Caki2 (cell line): ENCODE measurements around the gene TMEM235. TPM values are rescaled to one million over a fixed set of nuclear protein-coding genes. Genes with fewer than 3 reads are reported as not detected.

Source experiments
- DNase-seq: peaks from one replicate; pipeline ENCODE4 v3.0.0-alpha.2; 2015; ENCODE audit warnings: low read depth
- in situ Hi-C: cut with HindIII; loops from 2 replicates; pipeline ENCODE4 v1.10.0; 2016; ENCODE audit warnings: low sequenced_read_pairs, low pct_unique_long_range_greater_than_20kb, mixed read lengths
- total RNA-seq: library from RNA; depleted of rRNA; stranded (reverse); fragments of >200 nt; shearing (Covaris generic); gene quantifications from 2 replicates; pipeline ENCODE4 v1.2.3, GENCODE V29; 2014; ENCODE audit warnings: low replicate concordance; rRNA removed

TMEM235 gene
- total RNA-seq = not detected in 2 replicates

DNA sequence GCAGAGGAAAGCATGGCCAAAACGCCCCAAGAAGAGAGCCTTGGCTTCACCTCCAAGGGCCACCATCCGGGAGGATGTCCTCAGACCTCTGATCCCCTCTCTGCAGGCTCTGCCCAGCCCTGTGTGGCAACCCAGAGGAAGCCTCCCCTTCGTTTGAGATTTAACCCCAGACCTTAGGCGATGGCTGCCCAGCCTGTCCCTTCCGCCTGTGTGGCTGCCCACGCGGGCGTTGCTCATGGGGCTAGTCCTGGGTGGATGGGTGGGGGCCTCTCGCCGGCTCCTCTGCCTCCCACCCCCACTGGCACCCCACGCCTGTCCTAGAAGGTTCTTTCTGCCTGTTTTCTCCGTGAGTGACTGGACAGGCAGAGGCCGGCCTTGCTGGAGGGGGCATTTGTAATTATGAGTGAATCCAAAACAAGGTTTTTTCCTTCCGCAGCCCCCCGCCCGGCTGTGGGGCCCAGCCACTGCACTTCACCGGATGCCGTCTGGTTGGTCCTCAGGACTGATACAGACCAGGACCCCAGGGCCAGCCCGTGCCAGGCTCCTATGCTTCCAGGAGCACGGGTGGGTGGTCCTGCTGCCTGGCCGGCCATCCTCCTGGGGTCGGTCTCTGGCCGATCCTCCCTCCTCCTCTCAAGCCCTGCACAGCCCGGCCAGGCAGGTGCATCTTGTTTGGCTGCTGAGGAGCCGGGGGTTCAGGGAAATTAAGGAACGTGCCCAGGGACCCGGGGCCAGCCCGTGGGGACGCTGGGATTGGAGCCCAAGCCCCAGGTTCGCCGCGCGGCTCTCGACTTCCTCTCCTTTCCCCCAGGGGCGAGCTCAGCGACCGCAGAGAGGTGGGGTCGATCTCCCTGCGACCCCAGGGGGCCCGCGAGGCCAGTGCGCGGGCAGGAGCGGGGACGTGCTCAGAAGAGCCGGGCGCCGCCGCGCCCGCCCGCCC lies at the start of gene TMEM235:
Gene TMEM235 (plus strand): TSS at position 636 of the 940 bp plus-strand sequence. CDS start 393 bp downstream, outside the sequence.
- in situ Hi-C loops = no loop called here
- no peak for DNase-seq

DNA sequence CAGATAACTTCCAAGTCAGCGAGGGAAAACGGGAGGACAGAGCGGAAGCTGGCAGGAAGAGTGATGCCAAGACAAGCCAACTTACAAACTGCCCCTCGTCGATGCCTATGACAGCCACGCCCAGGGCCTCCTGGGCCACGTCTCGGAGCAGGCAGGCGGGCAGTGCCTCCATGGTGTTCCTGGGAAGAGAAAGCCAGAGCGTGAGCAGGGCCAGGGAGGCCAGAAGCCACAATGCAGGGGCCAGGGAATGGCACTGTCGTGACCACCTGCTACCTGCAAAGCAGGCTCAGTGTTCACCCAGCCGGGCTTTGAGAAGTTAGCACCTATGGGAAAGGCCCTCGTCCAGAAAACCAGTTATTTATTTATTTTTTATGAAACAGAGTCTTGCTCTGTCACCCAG lies 48.9 kb upstream of the TMEM235 start:
- in situ Hi-C loops = no loop called here
- DNase-seq = no peak

DNA sequence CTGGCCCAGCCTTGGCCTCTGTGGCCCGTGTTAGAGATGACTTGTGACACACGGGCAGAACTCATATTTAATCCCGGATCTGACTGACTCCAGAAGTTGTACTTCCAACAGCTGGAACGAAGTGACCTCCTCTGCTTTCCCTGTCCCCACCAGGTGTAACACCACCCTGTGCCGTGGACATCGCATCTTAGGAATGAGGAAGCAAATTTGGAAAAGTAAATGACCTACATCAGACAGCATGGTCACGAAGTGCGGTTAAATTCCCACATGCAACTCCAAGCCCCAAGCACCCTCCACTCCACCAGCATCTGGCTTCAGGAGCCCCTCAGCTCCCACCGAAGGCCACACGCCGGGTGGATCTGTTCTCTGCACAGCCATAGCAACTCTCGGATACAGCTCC lies 47.5 kb upstream of the TMEM235 start:
- in situ Hi-C loops = no loop called here
- DNase-seq = no peak

DNA sequence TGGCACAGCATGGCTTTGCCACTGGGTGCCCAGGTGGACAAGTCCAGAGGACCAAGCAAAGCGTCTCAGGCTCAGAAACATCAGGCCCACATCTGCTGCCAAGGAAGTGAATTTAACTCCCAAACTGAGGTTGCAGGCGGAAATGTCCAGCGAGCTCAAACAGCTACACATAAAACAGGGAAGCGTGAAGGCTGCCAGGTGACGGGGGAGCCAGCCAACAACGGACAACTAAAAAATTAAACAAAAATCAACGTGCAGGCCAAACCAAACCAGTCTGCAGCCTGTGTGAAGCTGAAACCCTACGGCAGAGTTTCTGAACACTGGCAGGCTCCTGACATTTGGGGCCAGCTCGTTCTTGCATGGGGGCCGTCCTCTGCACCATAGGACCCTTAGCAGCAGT lies 47.1 kb upstream of the TMEM235 start:
- no peak for DNase-seq
- in situ Hi-C loops = no loop called here

DNA sequence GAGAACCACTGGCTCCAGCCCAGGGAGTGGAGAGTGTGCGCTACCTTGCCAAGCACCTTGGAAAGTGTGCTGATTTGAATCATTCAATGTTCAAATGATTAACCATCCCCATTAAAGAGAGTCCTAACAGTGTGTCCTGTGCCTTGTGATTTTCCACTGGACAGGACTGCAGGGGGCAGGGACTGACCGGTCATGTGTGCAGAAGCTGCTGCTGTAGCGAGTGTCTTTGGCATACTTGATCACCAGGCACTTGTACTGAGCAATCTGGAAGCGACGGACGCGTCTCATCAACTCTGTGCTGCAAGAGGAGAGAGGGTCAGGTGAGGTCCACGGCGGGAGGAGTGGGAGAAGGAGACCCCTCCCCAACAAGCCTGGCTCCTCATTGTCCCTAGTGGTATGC lies 46.6 kb upstream of the TMEM235 start:
- DNase-seq = peak; percentile 75
- in situ Hi-C loops = no loop called here

DNA sequence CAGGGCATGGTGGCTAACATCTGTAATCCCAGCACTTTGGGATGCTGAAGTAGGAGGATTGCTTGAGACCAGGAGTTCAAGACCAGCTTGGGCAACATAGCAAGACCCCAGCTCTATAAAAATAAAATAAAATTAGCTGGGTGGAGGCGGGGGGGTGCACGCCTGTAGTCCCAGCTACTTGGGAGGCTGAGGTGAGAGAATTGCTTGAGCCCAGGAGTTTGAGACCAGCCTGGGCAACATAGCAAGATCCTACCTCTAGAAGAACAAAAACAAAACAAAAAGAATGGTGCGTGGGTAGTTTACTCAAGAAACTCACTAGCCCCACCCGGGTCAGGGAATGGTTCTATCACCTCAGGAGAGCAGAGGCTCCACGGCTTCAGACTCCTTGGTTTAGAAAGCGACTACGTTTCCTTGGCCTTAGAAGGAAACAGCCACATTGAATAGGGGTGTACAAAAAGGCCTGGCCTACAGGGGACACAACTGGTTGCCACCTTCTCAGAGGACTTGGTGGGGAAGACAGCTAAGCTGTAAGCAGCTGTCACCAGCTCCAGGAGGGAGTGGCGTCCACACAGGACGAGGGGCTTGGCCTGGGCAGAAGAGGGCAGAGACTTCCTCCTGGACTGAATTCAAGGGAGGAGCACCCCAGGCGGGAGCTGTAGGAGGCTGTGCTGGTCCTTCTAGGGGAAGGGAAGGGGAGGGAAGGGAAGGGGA lies 45.3 kb upstream of the TMEM235 start:
- DNase-seq = peak; percentile 75
- in situ Hi-C loops = no loop called here

DNA sequence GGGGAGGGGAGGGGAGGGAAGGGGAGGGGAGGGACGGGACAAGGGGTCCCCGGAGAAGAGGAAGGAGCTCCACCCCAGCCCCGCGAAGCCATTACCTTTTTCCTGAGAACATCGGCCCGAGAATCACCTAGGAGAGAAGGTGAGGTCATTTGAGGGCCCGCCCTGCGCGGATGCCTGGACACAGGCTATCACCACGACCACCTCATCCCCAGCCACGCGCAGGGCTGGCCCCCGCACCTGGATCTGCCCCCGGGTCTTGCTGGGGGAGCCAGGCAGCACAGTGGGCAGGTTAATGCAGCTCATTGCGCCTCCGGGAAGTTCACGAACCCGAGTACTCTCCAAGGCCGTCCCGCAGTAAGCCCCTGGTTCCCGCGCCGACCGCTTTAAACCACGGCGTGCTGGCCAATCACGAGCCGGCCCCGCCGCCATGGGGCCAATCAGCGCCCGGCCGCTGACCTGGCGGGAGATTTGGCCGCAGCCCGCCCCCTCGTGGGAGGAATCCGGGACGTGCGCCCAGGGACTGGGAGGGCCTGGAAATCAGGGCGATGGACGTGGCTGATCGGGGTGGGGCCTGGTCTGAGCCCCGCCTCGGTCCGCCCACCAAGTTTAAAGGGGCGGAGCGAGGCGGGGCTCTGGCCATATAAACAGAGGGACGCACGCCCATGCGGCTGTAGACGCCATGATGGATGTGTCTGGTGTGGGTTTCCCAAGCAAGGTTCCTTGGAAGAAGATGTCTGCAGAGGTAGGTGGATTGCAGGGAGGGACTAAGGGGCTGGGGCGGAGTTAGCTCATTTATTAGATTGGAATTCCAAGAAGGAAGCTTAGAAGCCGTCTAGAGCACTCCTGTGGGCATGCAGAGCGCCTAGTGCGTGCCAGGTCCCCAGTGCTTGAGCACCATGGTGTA lies 44.5 kb upstream of the TMEM235 start, which contains the start of the genes AFMID and TK1:
Gene AFMID (plus strand): TSS at position 671 of the 904 bp plus-strand sequence. CDS start 9 bp downstream, at position 680.
Gene TK1 (minus strand): TSS at position 361 of the 904 bp plus-strand sequence. CDS start 58 bp downstream, at position 303.
- in situ Hi-C loops = no loop called here
- peak; percentile 100 for DNase-seq

DNA sequence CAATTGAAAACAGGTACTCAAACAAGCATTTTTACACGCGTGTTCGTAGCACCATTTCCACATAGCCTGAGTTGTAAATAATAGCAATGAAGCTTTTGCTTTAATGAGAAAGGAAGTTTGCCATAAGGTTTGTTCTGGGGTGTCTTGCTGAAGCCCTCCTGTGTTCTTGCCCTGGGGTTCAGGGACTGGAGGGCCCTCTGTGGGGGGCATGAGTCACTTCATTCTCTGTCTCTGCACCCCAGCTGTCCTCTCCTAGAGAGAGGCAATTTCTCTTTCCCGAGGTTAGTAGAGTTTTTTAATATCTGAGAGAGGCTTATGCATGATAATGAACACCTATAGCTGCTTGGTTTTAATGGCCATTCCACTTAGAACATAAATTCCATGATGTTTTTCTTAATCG lies 34.7 kb upstream of the TMEM235 start:
- in situ Hi-C loops = no loop called here
- no peak for DNase-seq

DNA sequence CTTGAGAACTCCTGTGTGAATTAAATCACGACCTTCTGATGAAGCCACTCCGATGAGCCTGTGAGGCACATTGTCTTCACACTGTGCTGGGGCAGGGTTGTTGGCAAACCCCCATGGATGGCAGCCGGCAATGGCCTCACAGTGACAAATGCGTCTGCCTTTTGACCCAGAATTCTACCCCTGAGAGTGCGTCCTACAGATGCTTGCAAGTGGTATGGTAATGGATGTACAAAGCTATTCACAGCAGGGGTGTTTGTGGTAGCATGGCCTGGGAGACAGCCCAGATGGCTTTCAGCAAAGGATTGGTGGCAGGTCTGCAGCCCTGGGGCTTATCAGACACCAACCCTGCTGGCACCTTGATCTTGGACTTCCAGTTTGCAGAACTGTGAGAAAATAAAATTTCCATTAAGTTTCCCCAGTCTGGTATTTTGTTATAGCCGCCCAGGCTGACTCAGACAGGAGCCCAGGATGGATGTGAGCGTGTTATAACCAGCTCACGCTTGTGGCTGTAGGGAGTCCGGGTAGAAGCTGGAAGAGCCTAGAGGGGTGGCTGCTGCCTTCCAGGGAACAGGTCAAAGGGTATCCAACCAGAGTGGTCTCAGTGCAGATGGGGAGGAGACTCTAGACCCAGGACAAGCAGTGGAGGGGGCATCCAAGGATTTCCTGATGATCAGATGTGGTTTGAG lies 34.1 kb upstream of the TMEM235 start:
- in situ Hi-C loops = no loop called here
- no peak for DNase-seq

DNA sequence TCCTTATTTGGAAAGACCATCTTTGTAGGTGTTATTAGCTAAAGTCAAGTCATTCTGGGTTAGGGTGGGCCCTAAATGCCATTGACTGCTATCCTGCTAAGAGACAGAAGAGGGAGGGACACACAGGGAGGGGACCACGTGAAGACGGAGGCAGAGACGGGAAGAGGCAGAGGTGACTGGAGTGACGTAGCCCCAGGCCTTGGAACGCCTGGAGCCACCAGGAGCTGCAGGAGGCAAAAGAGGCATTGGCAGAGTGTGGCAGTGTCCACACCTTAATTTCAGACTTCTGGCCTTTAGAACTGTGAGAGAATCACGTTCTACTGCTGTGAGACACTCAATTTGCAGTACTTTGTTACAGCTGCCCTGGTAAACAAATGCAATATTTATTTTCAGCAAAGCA lies 31.0 kb upstream of the TMEM235 start:
- in situ Hi-C loops = no loop called here

DNA sequence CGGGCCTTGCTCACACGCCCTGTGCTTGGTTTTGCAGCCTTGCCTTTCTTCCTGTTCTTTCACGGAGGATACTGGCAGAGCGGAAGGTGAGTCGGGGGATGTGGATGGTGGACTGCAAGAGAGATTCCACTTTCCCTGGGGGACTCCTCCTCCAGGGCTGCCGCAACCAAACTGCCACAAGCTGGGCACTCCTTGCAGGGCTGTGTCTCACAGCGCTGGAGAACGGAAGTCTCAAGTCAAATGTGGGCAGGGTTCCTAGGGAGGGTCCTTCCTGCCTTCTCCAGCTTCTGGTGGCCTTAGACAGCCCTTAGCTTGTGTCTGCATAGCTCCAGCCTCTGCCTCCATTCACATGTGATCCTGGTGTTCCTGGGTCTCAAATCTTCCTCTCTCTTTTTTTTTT lies 28.8 kb upstream of the TMEM235 start:
- in situ Hi-C loops = no loop called here
- DNase-seq = no peak

More for the DNA sequence above, 31.0 kb upstream of the TMEM235 start:
- DNase-seq = no peak

DNA sequence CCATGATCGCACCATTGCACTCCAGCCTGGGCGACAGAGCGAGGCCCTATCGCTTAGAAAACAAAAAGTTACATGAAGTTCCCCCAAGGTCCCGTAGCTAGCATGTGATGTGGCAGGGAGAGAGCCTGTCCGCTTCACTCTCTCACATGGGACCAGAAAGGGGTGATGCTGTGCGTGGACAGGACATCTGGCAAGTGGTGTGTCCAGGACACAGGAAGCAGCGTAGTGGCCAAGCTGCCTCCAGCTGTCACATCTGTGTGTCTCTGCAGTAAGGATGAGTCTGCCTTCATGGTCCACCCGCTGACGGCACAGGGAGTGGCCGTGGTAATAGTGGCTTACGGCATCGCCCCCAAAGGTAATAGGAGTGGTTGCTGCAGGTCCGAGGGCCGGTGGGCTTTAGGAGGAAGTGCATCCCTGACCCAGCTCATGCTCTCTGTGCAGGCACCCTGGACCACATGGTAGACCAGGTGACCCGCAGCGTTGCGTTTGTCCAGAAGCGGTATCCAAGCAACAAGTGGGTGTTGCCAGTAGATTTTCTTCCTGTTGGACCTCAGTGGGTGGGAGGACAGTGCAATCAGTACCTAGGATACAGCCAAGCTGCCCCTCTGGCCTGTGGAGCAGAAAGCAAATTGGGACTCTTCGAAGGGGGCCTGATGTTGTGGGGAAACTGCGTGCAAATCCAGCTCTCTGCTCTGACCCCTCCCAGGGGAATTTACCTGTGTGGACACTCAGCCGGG lies 26.9 kb upstream of the TMEM235 start:
- DNase-seq = no peak
- in situ Hi-C loops = no loop called here

DNA sequence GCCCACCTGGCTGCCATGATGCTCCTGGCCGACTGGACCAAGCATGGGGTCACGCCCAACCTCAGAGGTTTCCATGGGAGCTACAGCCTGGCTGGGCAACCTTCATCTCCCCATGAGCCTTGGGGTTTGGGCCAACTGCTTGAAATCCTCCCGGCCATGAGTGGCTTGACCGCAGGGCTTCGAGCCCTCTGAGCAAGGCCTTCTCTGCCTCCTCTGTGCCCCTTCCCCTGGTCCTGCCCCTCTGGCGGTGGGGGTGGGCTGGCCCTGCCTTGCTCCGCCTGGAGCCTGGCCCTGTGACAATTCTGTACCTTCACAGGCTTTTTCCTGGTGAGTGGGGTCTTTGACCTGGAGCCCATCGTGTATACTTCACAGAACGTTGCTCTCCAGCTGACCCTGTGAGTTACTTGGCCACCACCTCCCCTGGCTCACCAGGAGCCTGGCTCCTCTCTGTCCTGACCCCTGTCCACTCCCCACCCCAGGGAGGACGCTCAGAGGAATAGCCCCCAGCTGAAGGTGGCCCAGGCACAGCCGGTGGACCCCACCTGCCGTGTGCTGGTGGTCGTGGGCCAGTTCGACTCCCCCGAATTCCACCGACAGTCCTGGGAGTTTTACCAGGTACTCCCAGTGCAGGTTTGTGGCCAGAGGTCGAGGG lies 26.2 kb upstream of the TMEM235 start:
- in situ Hi-C loops = no loop called here
- DNase-seq = no peak

DNA sequence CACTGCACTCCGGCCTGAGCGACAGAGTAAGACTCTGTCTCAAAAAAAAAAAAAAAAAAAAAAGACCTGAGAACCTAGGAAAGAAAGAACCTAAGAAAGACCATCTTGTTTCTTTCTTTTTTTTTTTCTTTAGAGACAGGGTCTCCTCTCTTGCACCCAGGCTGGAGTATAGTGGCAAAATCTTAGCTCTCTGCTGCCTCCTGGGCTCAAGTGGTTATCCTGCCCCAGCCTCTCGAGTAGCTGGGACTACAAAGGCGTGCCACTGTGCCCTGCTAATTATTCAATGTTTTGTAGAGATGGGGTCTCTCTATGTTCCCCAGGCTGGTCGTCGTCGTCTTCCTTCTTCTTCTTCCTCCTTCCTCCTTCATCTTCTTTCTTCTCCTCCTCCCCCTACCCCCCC lies 25.1 kb upstream of the TMEM235 start:
- in situ Hi-C loops = no loop called here

DNA sequence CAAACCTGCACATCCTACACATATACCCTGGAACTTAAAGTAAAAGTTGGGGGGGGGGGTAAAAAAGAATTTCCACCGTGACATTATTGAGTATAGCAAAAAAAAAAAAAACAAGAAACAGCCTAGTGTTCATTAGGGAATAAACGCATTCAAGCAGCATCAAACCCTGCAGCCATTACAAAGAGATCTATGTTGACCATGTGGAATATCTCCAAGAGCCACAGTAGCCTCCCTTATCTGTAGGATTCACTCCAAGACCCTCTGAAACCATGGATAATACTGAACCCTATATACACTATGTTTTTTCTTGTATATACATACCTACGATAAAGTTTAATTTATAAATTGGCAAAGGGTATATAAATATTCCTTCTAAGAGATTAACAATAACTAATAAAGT lies 22.9 kb upstream of the TMEM235 start:
- in situ Hi-C loops = no loop called here
- DNase-seq = no peak

More for the DNA sequence above, 25.1 kb upstream of the TMEM235 start:
- no peak for DNase-seq

DNA sequence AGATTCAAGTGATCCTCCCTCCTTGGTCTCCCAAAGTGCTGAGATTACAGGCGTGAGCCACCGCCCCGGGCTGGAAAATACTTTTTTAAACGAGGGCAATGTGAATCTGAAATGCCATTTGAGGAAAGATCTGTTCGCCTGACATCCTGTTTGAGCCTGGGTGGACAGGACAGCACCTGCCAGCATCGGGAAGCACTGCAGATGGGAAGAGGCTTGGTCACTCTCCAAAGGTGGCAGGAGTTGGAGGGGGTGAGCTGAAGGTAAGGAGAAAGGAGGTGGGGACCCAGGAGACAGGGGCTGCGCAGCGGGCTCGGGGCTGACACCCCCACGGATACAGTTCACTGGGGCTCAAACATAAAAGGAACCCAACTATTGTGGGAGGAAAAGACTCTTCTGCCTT lies 21.3 kb upstream of the TMEM235 start:
- in situ Hi-C loops = no loop called here

DNA sequence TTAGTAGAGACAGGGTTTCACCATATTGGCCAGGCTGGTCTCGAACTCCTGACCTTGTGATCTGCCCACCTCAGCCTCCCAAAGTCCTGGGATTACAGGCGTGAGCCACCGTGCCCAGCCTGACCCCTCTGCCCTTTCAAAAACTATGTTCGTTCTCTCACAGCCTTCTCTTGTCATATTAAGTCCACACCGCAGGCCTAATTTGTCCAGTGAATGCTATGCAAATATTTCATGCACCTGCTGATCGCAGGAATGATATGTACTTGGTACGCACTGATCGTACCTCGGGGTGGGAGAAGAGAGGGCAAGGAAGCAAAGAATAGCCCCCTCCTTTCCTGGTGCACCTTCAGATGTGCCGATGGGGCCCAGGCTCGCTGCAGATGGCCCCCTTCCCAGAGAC lies 20.4 kb upstream of the TMEM235 start:
- DNase-seq = no peak
- in situ Hi-C loops = no loop called here

More for the DNA sequence above, 21.3 kb upstream of the TMEM235 start:
- no peak for DNase-seq
